Measurements from ENCODE around the gene ZNF628. TPM values are rescaled to one million over a fixed set of nuclear protein-coding genes. Genes with fewer than 3 reads are reported as not detected.

The ZNF628 gene
- total RNA-seq, 1 donor from 2014 or later: 15.8 TPM

GRCh38 chr19:55525289-55526101 is 49.1 kb downstream of the ZNF628 start:
- no peak for DNase-seq (ENCODE audit: low read depth)
- no peaks in the 10 kb centered on the region for H3K36me3 ChIP-seq (ENCODE audit: control insufficient read depth, insufficient read depth, low read length)
- H3K4me3 ChIP-seq (ENCODE audit: low read depth, low read length): no peak overlapping the region
- H3K27me3 ChIP-seq (ENCODE audit: control insufficient read depth, insufficient read depth, low read length): peaks cover 4% of the 10 kb centered on the region
- TF ChIP-seq CTCF (IDR thresholded peaks at IDR 0.05; ENCODE audit: insufficient read depth, low read length, poor library complexity, severe bottlenecking): no peak

GRCh38 chr19:55526216-55527196 is 50.1 kb downstream of the ZNF628 start:
- Histone ChIP-seq H3K27me3 (ENCODE audit: control insufficient read depth, insufficient read depth, low read length) (peaks cover 4% of the 10 kb centered on the region), H3K4me3 (ENCODE audit: low read depth, low read length) (no peak overlapping the region), H3K36me3 (ENCODE audit: control insufficient read depth, insufficient read depth, low read length) (no peaks in the 10 kb centered on the region)
- TF ChIP-seq CTCF (IDR thresholded peaks at IDR 0.05; ENCODE audit: insufficient read depth, low read length, poor library complexity, severe bottlenecking): no peak
- DNase-seq (ENCODE audit: low read depth): no peak

GRCh38 chr19:55527197-55528029 is 51.0 kb downstream of the ZNF628 start:
- Histone ChIP-seq H3K36me3 (ENCODE audit: control insufficient read depth, insufficient read depth, low read length) (no peaks in the 10 kb centered on the region), H3K27me3 (ENCODE audit: control insufficient read depth, insufficient read depth, low read length) (peaks cover 4% of the 10 kb centered on the region), H3K4me3 (ENCODE audit: low read depth, low read length) (no peak overlapping the region)
- TF ChIP-seq CTCF (IDR thresholded peaks at IDR 0.05; ENCODE audit: insufficient read depth, low read length, poor library complexity, severe bottlenecking): no peak
- no peak for DNase-seq (ENCODE audit: low read depth)

- Histone ChIP-seq H3K4me3 (ENCODE audit: low read depth, low read length) (no peak overlapping the region), H3K36me3 (ENCODE audit: control insufficient read depth, insufficient read depth, low read length) (no peaks in the 10 kb centered on the region), H3K27me3 (ENCODE audit: control insufficient read depth, insufficient read depth, low read length) (peaks cover 4% of the 10 kb centered on the region)
- no peak for DNase-seq (ENCODE audit: low read depth)
- TF ChIP-seq CTCF (IDR thresholded peaks at IDR 0.05; ENCODE audit: insufficient read depth, low read length, poor library complexity, severe bottlenecking): no peak
These were observed 51.8 kb downstream of the ZNF628 start for GRCh38 chr19:55528030-55528803.

Measured in kidney epithelial cell (primary cell).